SK-MEL-5 (cell line): Measurements from ENCODE around the gene P2RY13. TPM values are rescaled to one million over a fixed set of nuclear protein-coding genes. Genes with fewer than 3 reads are reported as not detected.

Source experiments
- DNase-seq: peaks from one replicate; pipeline ENCODE4 v3.0.0-alpha.2; 2016; ENCODE audit warnings: low read depth, low spot score
- in situ Hi-C: cut with HindIII; loops from 2 replicates; pipeline ENCODE4 v1.10.0; 2016; ENCODE audit warnings: low sequenced_read_pairs, high pct_unique_total_duplicates, low pct_unique_long_range_greater_than_20kb
- polyA plus RNA-seq, 2 experiments: library from polyadenylated mRNA; depleted of rRNA; stranded (reverse); fragments of >200 nt; gene quantifications; 2 replicates each; pipeline ENCODE4 v1.2.3, GENCODE V29; 2015
- total RNA-seq: library from RNA; depleted of rRNA; stranded (reverse); fragments of >200 nt; shearing (Covaris generic); gene quantifications from 2 replicates; pipeline ENCODE4 v1.2.3, GENCODE V29; 2014; rRNA removed

The P2RY13 gene
- not detected in 2 replicates for total RNA-seq
- polyA plus RNA-seq (2015; cell fraction: cytosol; rRNA removed) = not detected in 2 replicates
- not detected in 2 replicates for polyA plus RNA-seq (2015; cell fraction: nucleus; rRNA removed)

- no peak for DNase-seq
- in situ Hi-C loops = no loop called here
These were observed at the start of gene P2RY13 for GRCh38 chr3:151329363-151329762. Gene P2RY13 (minus strand): TSS chr3:151329549. CDS start chr3:151329528, 21 bp downstream.

- no peak for DNase-seq
- in situ Hi-C loops = no loop called here
These were observed 48.5 kb upstream of the P2RY13 start for GRCh38 chr3:151377768-151378385.

GRCh38 chr3:151372063-151372820 is 42.9 kb upstream of the P2RY13 start:
- no peak for DNase-seq
- in situ Hi-C loops = no loop called here

- no peak for DNase-seq
- in situ Hi-C loops = no loop called here
These were observed 42.2 kb upstream of the P2RY13 start for GRCh38 chr3:151371526-151371925.

- in situ Hi-C loops = no loop called here
These were observed 38.1 kb upstream of the P2RY13 start for GRCh38 chr3:151367448-151367847.

GRCh38 chr3:151366993-151367392 is 37.6 kb upstream of the P2RY13 start:
- no peak for DNase-seq
- in situ Hi-C loops = no loop called here

More at GRCh38 chr3:151367448-151367847, 38.1 kb upstream of the P2RY13 start:
- DNase-seq = no peak

- DNase-seq = no peak
- in situ Hi-C loops = no loop called here
These were observed 33.4 kb upstream of the P2RY13 start for GRCh38 chr3:151362751-151363174.

- in situ Hi-C loops = no loop called here
- DNase-seq = peak; percentile 63
These were observed 28.1 kb upstream of the P2RY13 start for GRCh38 chr3:151357463-151357850.

- in situ Hi-C loops = no loop called here
- peak; percentile 35 for DNase-seq
These were observed 27.6 kb upstream of the P2RY13 start for GRCh38 chr3:151356794-151357462.

GRCh38 chr3:151351648-151352047 is 22.3 kb upstream of the P2RY13 start:
- in situ Hi-C loops = no loop called here
- no peak for DNase-seq

GRCh38 chr3:151351219-151351618 is 21.9 kb upstream of the P2RY13 start:
- no peak for DNase-seq
- in situ Hi-C loops = no loop called here

- in situ Hi-C loops = no loop called here
- no peak for DNase-seq
These were observed 21.3 kb upstream of the P2RY13 start for GRCh38 chr3:151350656-151351055.

- in situ Hi-C loops = no loop called here
- no peak for DNase-seq
These were observed 18.1 kb upstream of the P2RY13 start for GRCh38 chr3:151347432-151347831.

GRCh38 chr3:151346292-151346691 is 16.9 kb upstream of the P2RY13 start:
- DNase-seq = no peak
- in situ Hi-C loops = no loop called here

- in situ Hi-C loops = no loop called here
- peak; percentile 6 for DNase-seq
These were observed 16.5 kb upstream of the P2RY13 start for GRCh38 chr3:151345859-151346258.

- DNase-seq = no peak
- in situ Hi-C loops = no loop called here
These were observed 2.3 kb upstream of the P2RY13 start for GRCh38 chr3:151331696-151332095.

GRCh38 chr3:151330899-151331298 is 1.6 kb upstream of the P2RY13 start:
- DNase-seq = no peak
- in situ Hi-C loops = no loop called here

GRCh38 chr3:151330379-151330778 is 1.0 kb upstream of the P2RY13 start:
- DNase-seq = no peak
- in situ Hi-C loops = no loop called here
